IPS-18c (cell line): ENCODE results near the gene MAML3.

ENCODE experiments used
- H3K4me3 ChIP-seq: 2 replicates; pipeline ENCODE4 v1.7.0; 2013; ENCODE audit warnings: low read depth, mild to moderate bottlenecking, low read length, moderate library complexity; ENCODE audit not compliant: insufficient read depth
- H3K9me3 ChIP-seq: one replicate; pipeline ENCODE4 v1.6.1; 2013; ENCODE audit warnings: mild to moderate bottlenecking, low read length, moderate library complexity; ENCODE audit not compliant: control insufficient read depth, insufficient read depth

MAML3 gene

GRCh38 chr4:140153718-140154571 lies at the start of gene MAML3:
Gene MAML3, minus strand, starts transcription at chr4:140154184. Its CDS starts 857 bp downstream, at chr4:140153327.
- H3K9me3 ChIP-seq, result peaks cover 3% of the 10 kb centered on the region
- peak within 1 kb of the TSS; percentile 83 for H3K4me3 ChIP-seq

- H3K4me3 ChIP-seq, result no peak overlapping the region
Measured at GRCh38 chr4:140198942-140199341, 45.0 kb upstream of the MAML3 start.

GRCh38 chr4:140195806-140196205 lies 41.8 kb upstream of the MAML3 start:
- Histone ChIP-seq H3K9me3 (no peaks in the 10 kb centered on the region), H3K4me3 (no peak overlapping the region)

More at GRCh38 chr4:140198942-140199341, 45.0 kb upstream of the MAML3 start:
- peaks cover 2% of the 10 kb centered on the region for H3K9me3 ChIP-seq

GRCh38 chr4:140189805-140190204 lies 35.8 kb upstream of the MAML3 start:
- no peak overlapping the region for H3K4me3 ChIP-seq
- H3K9me3 ChIP-seq, result no peaks in the 10 kb centered on the region

- Histone ChIP-seq H3K4me3 (no peak overlapping the region), H3K9me3 (no peaks in the 10 kb centered on the region)
Measured at GRCh38 chr4:140188975-140189374, 35.0 kb upstream of the MAML3 start.

- Histone ChIP-seq H3K4me3 (no peak overlapping the region), H3K9me3 (no peaks in the 10 kb centered on the region)
Measured at GRCh38 chr4:140187316-140187695, 33.3 kb upstream of the MAML3 start.

- Histone ChIP-seq H3K4me3 (no peak overlapping the region), H3K9me3 (no peaks in the 10 kb centered on the region)
Measured at GRCh38 chr4:140186651-140187315, 32.8 kb upstream of the MAML3 start.

GRCh38 chr4:140186082-140186438 lies 32.1 kb upstream of the MAML3 start:
- Histone ChIP-seq H3K9me3 (no peaks in the 10 kb centered on the region), H3K4me3 (no peak overlapping the region)

GRCh38 chr4:140185412-140186081 lies 31.6 kb upstream of the MAML3 start:
- H3K9me3 ChIP-seq, result no peaks in the 10 kb centered on the region
- H3K4me3 ChIP-seq, result no peak overlapping the region

GRCh38 chr4:140183270-140183669 lies 29.3 kb upstream of the MAML3 start:
- Histone ChIP-seq H3K4me3 (no peak overlapping the region), H3K9me3 (no peaks in the 10 kb centered on the region)

GRCh38 chr4:140180577-140180976 lies 26.6 kb upstream of the MAML3 start:
- Histone ChIP-seq H3K4me3 (no peak overlapping the region), H3K9me3 (no peaks in the 10 kb centered on the region)

- Histone ChIP-seq H3K4me3 (no peak overlapping the region), H3K9me3 (no peaks in the 10 kb centered on the region)
Measured at GRCh38 chr4:140176735-140177134, 22.8 kb upstream of the MAML3 start.

- no peak overlapping the region for H3K4me3 ChIP-seq
- no peaks in the 10 kb centered on the region for H3K9me3 ChIP-seq
Measured at GRCh38 chr4:140174543-140174942, 20.6 kb upstream of the MAML3 start.

- Histone ChIP-seq H3K9me3 (no peaks in the 10 kb centered on the region), H3K4me3 (no peak overlapping the region)
Measured at GRCh38 chr4:140172960-140173359, 19.0 kb upstream of the MAML3 start.

- H3K4me3 ChIP-seq, result no peak overlapping the region
- no peaks in the 10 kb centered on the region for H3K9me3 ChIP-seq
Measured at GRCh38 chr4:140170299-140170698, 16.3 kb upstream of the MAML3 start.

GRCh38 chr4:140168936-140169335 lies 15.0 kb upstream of the MAML3 start:
- no peaks in the 10 kb centered on the region for H3K9me3 ChIP-seq
- H3K4me3 ChIP-seq, result no peak overlapping the region

GRCh38 chr4:140168474-140168873 lies 14.5 kb upstream of the MAML3 start:
- no peak overlapping the region for H3K4me3 ChIP-seq

More at GRCh38 chr4:140168474-140168873, 14.5 kb upstream of the MAML3 start:
- no peaks in the 10 kb centered on the region for H3K9me3 ChIP-seq
